RWPE2 (cell line): ENCODE results near the gene CLDN12.

Experiments used
- ATAC-seq: fragments of 200-7000 bp; cut with Tn5 transposase; 3 replicates; pipeline ENCODE4 v1.9.1; 2021; ENCODE audit warnings: low read depth
- DNase-seq: peaks from one replicate; pipeline ENCODE4 v3.0.0-alpha.2; 2020; ENCODE audit warnings: low spot score
- H3K27ac ChIP-seq: fragments of 450-650 bp; 2 replicates; pipeline ENCODE4 v1.5.1; 2017; ENCODE audit warnings: mild to moderate bottlenecking; ENCODE audit not compliant: poor library complexity, severe bottlenecking
- H3K27me3 ChIP-seq: fragments of 250-450 bp; sonication (Bioruptor Pico); 2 replicates; pipeline ENCODE4 v1.5.1; 2021; ENCODE audit warnings: mild to moderate bottlenecking, moderate library complexity; ENCODE audit not compliant: insufficient read depth, poor library complexity, severe bottlenecking
- H3K36me3 ChIP-seq: fragments of 250-450 bp; sonication (Bioruptor Pico); 2 replicates; pipeline ENCODE4 v1.5.1; 2020; ENCODE audit warnings: low read depth, mild to moderate bottlenecking, moderate library complexity
- H3K4me1 ChIP-seq: fragments of 250-450 bp; sonication (Bioruptor Pico); 2 replicates; pipeline ENCODE4 v1.5.1; 2021; ENCODE audit warnings: mild to moderate bottlenecking, moderate library complexity; ENCODE audit not compliant: insufficient read depth, poor library complexity, severe bottlenecking
- H3K4me3 ChIP-seq: fragments of 250-450 bp; sonication (Bioruptor Pico); 2 replicates; pipeline ENCODE4 v1.5.1; 2021; ENCODE audit warnings: mild to moderate bottlenecking, moderate library complexity; ENCODE audit not compliant: severe bottlenecking
- H3K9me3 ChIP-seq: fragments of 250-450 bp; sonication (Bioruptor Pico); 2 replicates; pipeline ENCODE4 v1.5.1; 2021; ENCODE audit warnings: mild to moderate bottlenecking, moderate library complexity; ENCODE audit not compliant: severe bottlenecking
- CTCF ChIP-seq: fragments of 450-650 bp; IDR thresholded peaks from one replicate; pipeline ENCODE4 v1.5.1; 2017; ENCODE audit warnings: mild to moderate bottlenecking, moderate library complexity; ENCODE audit not compliant: poor library complexity, severe bottlenecking

Gene CLDN12

GRCh38 chr7:90446137-90446899, 43.1 kb downstream of the CLDN12 start:
- no peak for TF ChIP-seq CTCF
- H3K36me3 ChIP-seq = no peaks in the 10 kb centered on the region
- no peak overlapping the region for H3K4me3 ChIP-seq
- DNase-seq (no peak), ATAC-seq (no peak)
- H3K27ac ChIP-seq = no peak overlapping the region
- H3K9me3 ChIP-seq = no peaks in the 10 kb centered on the region
- H3K27me3 ChIP-seq = no peaks in the 10 kb centered on the region
- H3K4me1 ChIP-seq = no peaks in the 10 kb centered on the region

- DNase-seq (no peak), ATAC-seq (no peak)
- Histone ChIP-seq H3K4me1 (peaks cover 6% of the 10 kb centered on the region), H3K9me3 (no peaks in the 10 kb centered on the region), H3K36me3 (no peaks in the 10 kb centered on the region), H3K27ac (no peak overlapping the region), H3K27me3 (no peaks in the 10 kb centered on the region), H3K4me3 (no peak overlapping the region)
- TF ChIP-seq CTCF = no peak
These were observed 50.1 kb downstream of the CLDN12 start for GRCh38 chr7:90453259-90453891.

GRCh38 chr7:90453931-90454330, 50.7 kb downstream of the CLDN12 start:
- Histone ChIP-seq H3K36me3 (no peaks in the 10 kb centered on the region), H3K9me3 (no peaks in the 10 kb centered on the region), H3K4me1 (peaks cover 6% of the 10 kb centered on the region), H3K27me3 (no peaks in the 10 kb centered on the region), H3K27ac (no peak overlapping the region), H3K4me3 (no peak overlapping the region)
- no peak for TF ChIP-seq CTCF
- DNase-seq (no peak), ATAC-seq (no peak)

GRCh38 chr7:90455163-90456030, 52.1 kb downstream of the CLDN12 start:
- ATAC-seq (peak; percentile 82), DNase-seq (no peak)
- Histone ChIP-seq H3K4me1 (peaks cover 6% of the 10 kb centered on the region), H3K36me3 (no peaks in the 10 kb centered on the region), H3K27me3 (no peaks in the 10 kb centered on the region), H3K9me3 (no peaks in the 10 kb centered on the region), H3K27ac (no peak overlapping the region), H3K4me3 (peak overlapping the region; percentile 2)
- TF ChIP-seq CTCF = peak; percentile 93
